HG03039 (cell line): ENCODE results near the gene REEP3.
"Not testable (repeated sequence)": the region's sequence is repeated elsewhere in the genome, so short reads cannot be mapped to it uniquely, and the experiment has no call there.

Experiments
- ATAC-seq: cut with Tn5 transposase; IDR thresholded peaks from one replicate; pipeline ENCODE4 v1.9.1; 2021; ENCODE audit warnings: mild to moderate bottlenecking, moderate library complexity; ENCODE audit not compliant: unreplicated experiment

The REEP3 gene

GRCh38 chr10:63661347-63661746 is 140.1 kb downstream of the REEP3 start:
- no peak for ATAC-seq

GRCh38 chr10:63664341-63664885 is 143.2 kb downstream of the REEP3 start:
- ATAC-seq = no peak

DNA sequence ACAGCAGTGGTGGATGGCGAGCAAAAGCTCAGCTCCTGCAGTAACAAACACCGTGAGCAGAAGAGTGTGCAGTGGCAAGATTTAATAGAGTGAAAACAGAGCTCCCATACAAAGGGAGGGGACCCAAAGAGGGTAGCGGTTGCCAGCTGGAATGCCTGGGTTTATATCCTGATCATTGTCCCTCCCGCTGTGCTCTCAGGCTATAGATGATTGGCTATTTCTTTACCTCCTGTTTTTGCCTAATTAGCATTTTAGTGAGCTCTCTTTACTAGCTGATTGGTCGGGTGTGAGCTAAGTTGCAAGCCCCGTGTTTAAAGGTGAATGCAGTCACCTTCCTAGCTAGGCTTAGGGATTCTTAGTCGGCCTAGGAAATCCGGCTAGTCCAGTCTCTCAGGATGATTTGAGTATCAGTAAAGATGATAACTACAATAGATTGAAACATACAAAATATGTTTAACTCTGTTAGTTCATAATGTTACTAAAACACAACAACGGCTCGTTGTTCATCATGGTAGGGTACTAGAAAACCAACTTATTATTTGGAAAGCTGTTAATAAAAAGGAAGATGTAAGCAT is 143.9 kb downstream of the REEP3 start:
- not testable (repeated sequence) for ATAC-seq

- no peak for ATAC-seq
These were observed 144.5 kb downstream of the REEP3 start for GRCh38 chr10:63665670-63666134.

GRCh38 chr10:63666836-63667383 is 145.7 kb downstream of the REEP3 start:
- ATAC-seq = peak; percentile 57

- ATAC-seq = no peak
These were observed 146.6 kb downstream of the REEP3 start for GRCh38 chr10:63667596-63668480.

DNA sequence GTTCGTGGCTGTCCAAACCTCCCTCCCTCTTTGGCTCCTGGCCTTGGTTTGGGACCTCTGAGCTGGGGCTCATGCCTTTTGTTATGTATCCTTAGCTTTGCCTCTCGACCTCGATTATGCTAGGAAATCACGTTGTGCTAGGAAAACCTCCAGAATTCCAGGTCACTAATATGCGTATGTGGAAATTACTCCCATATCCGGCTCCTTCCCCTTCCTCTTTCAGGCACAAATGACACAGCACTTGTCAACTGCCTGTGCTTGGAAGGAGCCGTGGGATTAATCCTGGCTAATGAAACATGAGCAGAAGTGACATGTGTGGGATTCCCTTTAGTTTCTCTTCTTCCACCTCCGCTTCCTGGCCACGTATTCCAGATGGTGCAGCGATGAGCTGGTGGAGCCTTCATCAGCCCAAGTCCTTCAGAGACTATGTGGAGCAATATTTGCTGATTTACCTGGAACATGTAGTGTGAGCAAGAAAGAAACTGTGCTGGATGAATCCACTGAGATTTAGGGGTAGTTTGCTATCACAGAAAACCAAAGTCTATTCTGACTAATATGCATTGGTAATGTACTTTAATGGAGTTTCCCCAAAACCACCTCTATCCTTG is 149.2 kb downstream of the REEP3 start:
- ATAC-seq = no peak

GRCh38 chr10:63671317-63671937 is 150.2 kb downstream of the REEP3 start:
- no peak for ATAC-seq

GRCh38 chr10:63672491-63672890 is 151.3 kb downstream of the REEP3 start:
- no peak for ATAC-seq

DNA sequence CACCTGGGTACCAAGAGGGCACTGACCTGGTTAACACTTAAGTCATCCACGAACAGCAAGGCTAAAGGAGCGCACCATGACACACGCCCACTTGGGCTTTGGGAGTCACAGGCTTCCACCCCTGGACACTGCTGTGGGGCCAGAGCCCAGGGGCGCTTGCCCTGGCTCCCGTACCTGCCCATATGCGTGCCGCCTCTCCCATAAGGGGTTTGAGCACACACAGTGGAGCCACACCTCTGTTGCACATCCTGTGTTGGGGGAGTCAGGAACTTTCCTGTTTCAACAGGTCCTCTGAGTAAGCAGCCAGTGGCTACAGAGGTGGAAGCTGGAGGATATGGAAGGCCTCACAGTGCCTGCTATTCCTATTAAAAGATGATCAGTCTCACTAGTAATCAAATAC is 152.0 kb downstream of the REEP3 start:
- no peak for ATAC-seq

GRCh38 chr10:63673846-63674245 is 152.6 kb downstream of the REEP3 start:
- no peak for ATAC-seq
